BLaER1 treated with 17β-estradiol and CSF1 and Interleukin-3, amounts not matched to agents 10 nM and 100 nM (cell line): ENCODE data around the gene CCDC91.
"Not testable (repeated sequence)": the region's sequence is repeated elsewhere in the genome, so short reads cannot be mapped to it uniquely, and the experiment has no call there.

Source experiments
- H3K27ac ChIP-seq, 11 experiments: shearing (Covaris generic); formaldehyde crosslinking; 2 replicates each; pipeline ENCODE4 v1.8.1; 2022
- H3K27me3 ChIP-seq, 11 experiments: shearing (Covaris generic); formaldehyde crosslinking; 2 replicates each; pipeline ENCODE4 v1.8.1; 2022
- H3K36me3 ChIP-seq, 11 experiments: shearing (Covaris generic); formaldehyde crosslinking; 2 replicates each; pipeline ENCODE4 v1.8.1; 2022
- H3K4me1 ChIP-seq, 10 experiments: shearing (Covaris generic); formaldehyde crosslinking; 2 replicates each; pipeline ENCODE4 v1.8.1; 2022
- H3K4me2 ChIP-seq, 11 experiments: shearing (Covaris generic); formaldehyde crosslinking; 2 replicates each; pipeline ENCODE4 v1.8.1; 2022
- H3K4me3 ChIP-seq, 10 experiments: shearing (Covaris generic); formaldehyde crosslinking; 2 replicates each; pipeline ENCODE4 v1.8.1; 2022
- H3K9ac ChIP-seq, 11 experiments: shearing (Covaris generic); formaldehyde crosslinking; 2 replicates each; pipeline ENCODE4 v1.8.1; 2022
- H3K9me3 ChIP-seq, 11 experiments: shearing (Covaris generic); formaldehyde crosslinking; replicated peaks in 1 of 11; 2 replicates each; pipeline ENCODE4 v1.8.1; 2022
- H4K20me1 ChIP-seq, 11 experiments: shearing (Covaris generic); formaldehyde crosslinking; 2 replicates each; pipeline ENCODE4 v1.8.1; 2022
- Cebpa-rat ChIP-seq, 11 experiments: shearing (Covaris generic); IDR thresholded peaks; 2 replicates each; pipeline ENCODE4 v1.8.1; 2022

The CCDC91 gene

GRCh38 chr12:28303192-28303591 lies 112.9 kb downstream of the CCDC91 start:
- Histone ChIP-seq H3K9me3 (no peaks in the 10 kb centered on the region), H3K27me3 (no peaks in the 10 kb centered on the region), H3K36me3 (peaks cover 0 to 30% (median 1%) of the 10 kb centered on the region in 11 experiments; a peak in 8 of 22 replicates), H3K4me2 (no peak overlapping the region), H4K20me1 (no peaks in the 10 kb centered on the region), H3K4me3 (no peak overlapping the region), H3K4me1 (peaks cover 0 to 14% (median 0%) of the 10 kb centered on the region in 10 experiments; a peak in 6 of 20 replicates), H3K27ac (no peak overlapping the region), H3K9ac (no peak overlapping the region)
- TF ChIP-seq Cebpa-rat (IDR thresholded peaks at IDR 0.05), result no peak

GRCh38 chr12:28306535-28306934 lies 116.3 kb downstream of the CCDC91 start:
- no peaks in the 10 kb centered on the region for H4K20me1 ChIP-seq
- H3K36me3 ChIP-seq, result peaks cover 2 to 59% (median 9%) of the 10 kb centered on the region in 11 experiments; a peak in 16 of 22 replicates
- H3K9ac ChIP-seq, result no peak overlapping the region
- no peak overlapping the region for H3K4me2 ChIP-seq
- H3K4me1 ChIP-seq, result no peaks in the 10 kb centered on the region
- no peak for TF ChIP-seq Cebpa-rat (IDR thresholded peaks at IDR 0.05)
- H3K27ac ChIP-seq, result no peak overlapping the region
- no peak overlapping the region for H3K4me3 ChIP-seq
- no peaks in the 10 kb centered on the region for H3K27me3 ChIP-seq
- H3K9me3 ChIP-seq, result peaks cover 0 to 7% (median 1%) of the 10 kb centered on the region in 11 experiments; a peak in 6 of 22 replicates

GRCh38 chr12:28308891-28309290 lies 118.6 kb downstream of the CCDC91 start:
- H3K4me3 ChIP-seq, result no peak overlapping the region
- TF ChIP-seq Cebpa-rat (IDR thresholded peaks at IDR 0.05), result no peak
- no peak overlapping the region for H3K9ac ChIP-seq
- H3K27me3 ChIP-seq, result no peaks in the 10 kb centered on the region
- H3K9me3 ChIP-seq, result peaks cover 6 to 26% (median 15%) of the 10 kb centered on the region in 11 experiments; a peak in 20 of 22 replicates
- peaks cover 0 to 11% (median 6%) of the 10 kb centered on the region in 10 experiments; a peak in 12 of 20 replicates for H3K4me1 ChIP-seq
- H3K36me3 ChIP-seq, result peaks cover 5 to 75% (median 15%) of the 10 kb centered on the region in 11 experiments; a peak in 17 of 22 replicates
- H4K20me1 ChIP-seq, result no peaks in the 10 kb centered on the region
- H3K27ac ChIP-seq, result no peak overlapping the region
- no peak overlapping the region for H3K4me2 ChIP-seq

- peaks cover 6 to 40% (median 21%) of the 10 kb centered on the region in 11 experiments; a peak in 20 of 22 replicates for H3K9me3 ChIP-seq
- peaks cover 0 to 21% (median 7%) of the 10 kb centered on the region in 10 experiments; a peak in 12 of 20 replicates for H3K4me1 ChIP-seq
- no peak overlapping the region for H3K9ac ChIP-seq
- peaks cover 9 to 53% (median 16%) of the 10 kb centered on the region in 11 experiments; a peak in 17 of 22 replicates for H3K36me3 ChIP-seq
- no peaks in the 10 kb centered on the region for H3K27me3 ChIP-seq
- H3K4me2 ChIP-seq, result peak overlapping the region in 7 of 11 experiments; percentile 1 to 73 (median 66); a peak in 13 of 22 replicates
- no peak overlapping the region for H3K4me3 ChIP-seq
- peak overlapping the region in 3 of 11 experiments; percentile 7 to 53 (median 10); a peak in 2 of 22 replicates for H3K27ac ChIP-seq
- TF ChIP-seq Cebpa-rat (IDR thresholded peaks at IDR 0.05), result no peak
- no peaks in the 10 kb centered on the region for H4K20me1 ChIP-seq
These were observed 123.4 kb downstream of the CCDC91 start for GRCh38 chr12:28313631-28314030.

- H3K4me1 ChIP-seq, result peaks cover 0 to 32% (median 7%) of the 10 kb centered on the region in 10 experiments; a peak in 12 of 20 replicates
- H3K9me3 ChIP-seq, result peaks cover 6 to 38% (median 21%) of the 10 kb centered on the region in 11 experiments; a peak in 20 of 22 replicates
- peaks cover 7 to 34% (median 12%) of the 10 kb centered on the region in 11 experiments; a peak in 17 of 22 replicates for H3K36me3 ChIP-seq
- H3K4me2 ChIP-seq, result no peak overlapping the region
- TF ChIP-seq Cebpa-rat (IDR thresholded peaks at IDR 0.05), result no peak
- H4K20me1 ChIP-seq, result no peaks in the 10 kb centered on the region
- no peak overlapping the region for H3K4me3 ChIP-seq
- no peak overlapping the region for H3K27ac ChIP-seq
- H3K27me3 ChIP-seq, result no peaks in the 10 kb centered on the region
- no peak overlapping the region for H3K9ac ChIP-seq
These were observed 125.8 kb downstream of the CCDC91 start for GRCh38 chr12:28316049-28316448.

GRCh38 chr12:28318273-28318672 lies 128.0 kb downstream of the CCDC91 start:
- Histone ChIP-seq H3K9ac (no peak overlapping the region), H4K20me1 (no peaks in the 10 kb centered on the region), H3K4me3 (no peak overlapping the region), H3K9me3 (peaks cover 0 to 17% (median 9%) of the 10 kb centered on the region in 11 experiments; a peak in 8 of 22 replicates), H3K4me2 (no peak overlapping the region), H3K27ac (no peak overlapping the region), H3K27me3 (no peaks in the 10 kb centered on the region), H3K4me1 (peaks cover 0 to 32% (median 7%) of the 10 kb centered on the region in 10 experiments; a peak in 12 of 20 replicates), H3K36me3 (peaks cover 0 to 13% (median 5%) of the 10 kb centered on the region in 11 experiments; a peak in 7 of 22 replicates)
- no peak for TF ChIP-seq Cebpa-rat (IDR thresholded peaks at IDR 0.05)

- Histone ChIP-seq H3K27me3 (no peaks in the 10 kb centered on the region), H3K27ac (no peak overlapping the region), H4K20me1 (no peaks in the 10 kb centered on the region), H3K4me2 (peak overlapping the region in 2 of 11 experiments; percentile 35 to 54; a peak in 3 of 22 replicates), H3K4me3 (no peak overlapping the region), H3K4me1 (peaks cover 0 to 17% (median 0%) of the 10 kb centered on the region in 10 experiments; a peak in 5 of 20 replicates), H3K9ac (no peak overlapping the region), H3K36me3 (peaks cover 0 to 10% (median 2%) of the 10 kb centered on the region in 11 experiments; a peak in 7 of 22 replicates), H3K9me3 (peaks cover 0 to 14% (median 3%) of the 10 kb centered on the region in 11 experiments; a peak in 7 of 22 replicates)
- no peak for TF ChIP-seq Cebpa-rat (IDR thresholded peaks at IDR 0.05)
These were observed 130.1 kb downstream of the CCDC91 start for GRCh38 chr12:28320353-28320752.

GRCh38 chr12:28327722-28328121 lies 137.5 kb downstream of the CCDC91 start:
- no peak overlapping the region for H3K4me3 ChIP-seq
- H3K27me3 ChIP-seq, result no peaks in the 10 kb centered on the region
- no peaks in the 10 kb centered on the region for H4K20me1 ChIP-seq
- H3K4me2 ChIP-seq, result no peak overlapping the region
- no peak for TF ChIP-seq Cebpa-rat (IDR thresholded peaks at IDR 0.05)
- no peaks in the 10 kb centered on the region for H3K4me1 ChIP-seq
- H3K9ac ChIP-seq, result no peak overlapping the region
- no peak overlapping the region for H3K27ac ChIP-seq
- H3K36me3 ChIP-seq, result peaks cover 0 to 8% (median 0%) of the 10 kb centered on the region in 11 experiments; a peak in 3 of 22 replicates
- peaks cover 0 to 11% (median 6%) of the 10 kb centered on the region in 11 experiments; a peak in 15 of 22 replicates for H3K9me3 ChIP-seq

- no peaks in the 10 kb centered on the region for H4K20me1 ChIP-seq
- no peaks in the 10 kb centered on the region for H3K27me3 ChIP-seq
- H3K9me3 ChIP-seq, result peaks cover 0 to 11% (median 6%) of the 10 kb centered on the region in 11 experiments; a peak in 15 of 22 replicates
- H3K36me3 ChIP-seq, result peaks cover 0 to 8% (median 0%) of the 10 kb centered on the region in 11 experiments; a peak in 3 of 22 replicates
- no peaks in the 10 kb centered on the region for H3K4me1 ChIP-seq
- no peak overlapping the region for H3K27ac ChIP-seq
- no peak for TF ChIP-seq Cebpa-rat (IDR thresholded peaks at IDR 0.05)
- no peak overlapping the region for H3K4me2 ChIP-seq
- H3K4me3 ChIP-seq, result no peak overlapping the region
- H3K9ac ChIP-seq, result no peak overlapping the region
These were observed 138.7 kb downstream of the CCDC91 start for GRCh38 chr12:28328967-28329366.

GRCh38 chr12:28329727-28330126 lies 139.5 kb downstream of the CCDC91 start:
- H3K27ac ChIP-seq, H3K4me1 ChIP-seq, H4K20me1 ChIP-seq, H3K4me2 ChIP-seq, H3K9ac ChIP-seq, H3K27me3 ChIP-seq, H3K36me3 ChIP-seq, H3K4me3 ChIP-seq: not testable (repeated sequence)
- peaks cover 0 to 11% (median 6%) of the 10 kb centered on the region in 11 experiments; a peak in 15 of 22 replicates for H3K9me3 ChIP-seq

GRCh38 chr12:28330232-28330631 lies 140.0 kb downstream of the CCDC91 start:
- not testable (repeated sequence) for H3K27ac ChIP-seq, H3K4me2 ChIP-seq, H3K27me3 ChIP-seq, H3K4me1 ChIP-seq, H3K36me3 ChIP-seq, H3K9ac ChIP-seq, H4K20me1 ChIP-seq, H3K4me3 ChIP-seq
- peaks cover 0 to 11% (median 6%) of the 10 kb centered on the region in 11 experiments; a peak in 15 of 22 replicates for H3K9me3 ChIP-seq
